Right lobe of liver (tissue), 6 donors: ENCODE measurements around the gene TCAP. TPM values are rescaled to one million over a fixed set of nuclear protein-coding genes. Genes with fewer than 3 reads are reported as not detected.
A peak's percentile ranks its signal among the peaks of the same experiment; 100 is the strongest.

ENCODE experiments used
- ATAC-seq, 4 donors: fragments of 200-7000 bp; cut with Tn5 transposase; one replicate each; pipeline ENCODE4 v1.9.1; 2020; ENCODE audit warnings: mild to moderate bottlenecking in 4 of 4, moderate library complexity in 4 of 4
- DNase-seq, 3 donors: peaks; one replicate each; pipeline ENCODE4 v3.0.0-alpha.2; 2020
- H3K27ac ChIP-seq, 3 donors: fragments of 200-600 bp; one replicate each; pipeline ENCODE4 v1.8.0; 2022
- H3K27me3 ChIP-seq, 2 donors: fragments of 200-600 bp; one replicate each; pipeline ENCODE4 v1.8.0; 2022
- H3K36me3 ChIP-seq, 4 donors: fragments of 200-600 bp; sonication (generic) in 1 of 4; one replicate each; pipeline versions ENCODE4 v1.5.1 to v1.8.0; 2017 to 2022; ENCODE audit warnings: control low read depth in 1 of 4
- H3K4me1 ChIP-seq, 4 donors: fragments of 200-600 bp; sonication (generic) in 1 of 4; one replicate each; pipeline versions ENCODE4 v1.5.1 to v1.8.0; 2017 to 2022; ENCODE audit warnings: control low read depth in 1 of 4
- H3K4me3 ChIP-seq, 3 donors: fragments of 200-600 bp; one replicate each; pipeline ENCODE4 v1.8.0; 2022
- H3K9me3 ChIP-seq, 4 donors: fragments of 200-600 bp; sonication (generic) in 1 of 4; one replicate each; pipeline versions ENCODE4 v1.5.1 to v1.8.0; 2017 to 2022; ENCODE audit warnings: control low read depth in 1 of 4
- POLR2A ChIP-seq: fragments of 450-650 bp; IDR thresholded peaks from one replicate; pipeline ENCODE4 v1.6.1; 2017; ENCODE audit warnings: antibody characterized with exemption, mild to moderate bottlenecking
- WGBS: methylation state at CpG from one replicate; pipeline ENCODE4 v1.1.6; 2018; ENCODE audit warnings: low coverage, low lambda C conversion rate; ENCODE audit not compliant: insufficient coverage; ENCODE audit errors: missing lambda C conversion rate; 5-methylcytosine and 5-hydroxymethylcytosine counted together
- intact Hi-C, 2 donors: fragments of 100-400 bp; cut with DNase I; formaldehyde crosslinking; loops; one replicate each; pipeline versions ENCODE4 v1.11.2 to v1.14.1; 2022
- total RNA-seq, 6 experiments: library from RNA; depleted of rRNA in 2 of 6; stranded (reverse); fragments of >200 nt in 2 of 6; fragmentation: NEBNext Ultra II Directional in 3 of 6; extraction: Animal tissue kit (Norgen Biotek cat#: 25700) in 3 of 6; gene quantifications; one replicate each; pipeline versions ENCODE4 v1.1.0 to v1.2.4, GENCODE V29; 2016 to 2023
- TF ChIP-seq, protein P1 (sequence below), 4 donors: fragments of 200-600 bp in 3 of 4; fragments of 450-650 bp in 1 of 4; IDR thresholded peaks; one replicate each; pipeline versions ENCODE4 v1.5.1 to v1.8.0; 2016 to 2022; ENCODE audit warnings: antibody characterized with exemption in 4 of 4, mild to moderate bottlenecking in 2 of 4
- donor health status: DM: no; HTN: yes; CAD: no.
- donor health status: DM: no; HTN: no; CAD: no.
- donor health status: DM: no; HTN: no; CAD: no.
- donor health status: DM: no; HTN: yes; CAD: no.
- donor health status: DM: no; HTN: yes; CAD: no.

The TCAP gene
- total RNA-seq, 6 experiments from 2014 or later = 0.49 to 4.3 (median 1.1) TPM

DNA sequence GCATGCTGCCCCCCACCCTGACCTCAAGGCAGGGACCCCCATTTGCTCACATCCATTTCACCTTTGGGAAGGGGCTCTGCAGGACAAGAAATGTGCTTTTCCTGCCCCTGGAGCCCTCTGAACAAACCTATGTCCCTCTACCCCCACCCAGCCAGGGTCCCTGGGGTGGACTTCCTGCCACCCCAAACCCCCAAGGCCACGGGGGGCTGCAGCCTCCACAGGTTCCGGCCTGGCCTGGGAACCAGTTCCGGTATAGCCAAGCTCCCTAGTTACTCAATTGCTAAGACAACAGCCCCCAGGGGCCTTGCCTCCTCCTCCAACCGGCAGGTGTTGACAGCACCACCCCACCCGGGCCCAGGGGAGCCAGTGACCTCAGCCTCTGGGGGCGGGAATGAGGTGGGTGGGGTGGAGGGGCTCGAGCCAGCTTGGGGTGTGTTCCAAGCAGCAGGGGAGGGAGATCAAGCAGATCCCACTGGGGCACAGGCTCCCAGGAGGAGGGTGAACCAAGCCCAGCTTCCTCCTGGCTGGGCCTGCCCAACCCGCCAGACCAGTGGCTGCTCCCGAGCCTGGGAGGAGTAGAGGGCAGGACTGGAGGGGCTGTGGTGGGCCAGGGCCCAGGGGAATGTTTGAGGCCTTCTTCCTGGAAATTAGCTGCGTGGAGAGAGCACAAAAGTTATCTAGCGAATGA, 9.7 kb downstream of the TCAP start:
- ATAC-seq = no peak
- intact Hi-C loops = loop anchor here (5.0 to 10.0 kb wide), 2 partner anchors 50 to 52 kb away; partner anchors contain the start of gene PPP1R1B (in 1 of the 2)

DNA sequence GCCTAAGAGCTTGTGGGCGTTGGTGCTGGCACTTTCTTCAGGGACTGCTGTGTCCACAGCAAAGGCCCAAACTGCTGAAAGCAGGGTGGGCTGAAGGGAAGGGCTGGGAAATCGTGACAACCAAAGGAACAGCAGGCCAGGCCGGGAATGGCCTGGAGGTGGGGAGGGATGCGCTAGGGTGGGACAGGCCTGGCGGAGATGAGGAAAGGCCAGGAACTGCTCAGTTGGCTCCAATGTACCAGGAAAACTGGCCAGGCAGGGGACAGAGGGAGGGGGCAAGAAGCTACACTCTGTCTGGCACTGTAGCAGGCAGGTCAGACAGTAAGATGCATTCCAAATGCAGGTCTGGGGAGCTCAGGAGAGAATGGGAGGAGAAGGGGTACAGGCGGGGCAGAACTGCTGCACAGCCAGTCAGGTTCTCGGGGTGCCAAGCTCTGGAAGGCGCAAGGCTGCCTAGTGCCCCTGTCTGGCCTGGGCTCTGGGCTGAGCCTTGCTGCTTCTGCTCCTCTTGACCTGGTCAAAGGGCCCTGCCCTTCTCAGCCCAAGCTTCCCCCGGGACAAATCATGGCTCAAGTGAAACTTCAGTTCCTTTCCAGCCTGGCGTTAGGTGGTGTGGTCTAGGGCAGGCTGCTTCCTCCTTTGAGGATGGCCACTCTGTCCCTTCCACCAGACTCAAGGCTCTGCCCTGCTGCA, 10.4 kb downstream of the TCAP start:
- no peak for TF ChIP-seq POLR2A
- no peaks in the 10 kb centered on the region for H3K27me3 ChIP-seq
- intact Hi-C loops = loop anchor here in 1 of 2 donors (10.0 kb wide), 1 partner anchor 51 kb away; the partner anchor contains the start of gene PPP1R1B
- no peaks in the 10 kb centered on the region for H3K9me3 ChIP-seq
- no peaks in the 10 kb centered on the region for H3K36me3 ChIP-seq
- no peak overlapping the region for H3K4me3 ChIP-seq
- DNase-seq (peak in 2 of 3 donors; percentile 9 to 35), ATAC-seq (peak in 1 of 4 donors; percentile 5)
- H3K4me1 ChIP-seq = no peaks in the 10 kb centered on the region
- WGBS = 78% methylated on average over 7 of the region's 10 CpGs
- no peak overlapping the region for H3K27ac ChIP-seq

More for the DNA sequence above, 9.7 kb downstream of the TCAP start:
- H3K4me1 ChIP-seq = no peaks in the 10 kb centered on the region
- H3K4me3 ChIP-seq = no peak overlapping the region
- WGBS = 39% methylated on average over 3 of the region's 11 CpGs
- peak in 2 of 3 donors; percentile 20 to 45 for DNase-seq
- H3K36me3 ChIP-seq = no peaks in the 10 kb centered on the region
- no peaks in the 10 kb centered on the region for H3K9me3 ChIP-seq
- TF ChIP-seq, protein P1, sequence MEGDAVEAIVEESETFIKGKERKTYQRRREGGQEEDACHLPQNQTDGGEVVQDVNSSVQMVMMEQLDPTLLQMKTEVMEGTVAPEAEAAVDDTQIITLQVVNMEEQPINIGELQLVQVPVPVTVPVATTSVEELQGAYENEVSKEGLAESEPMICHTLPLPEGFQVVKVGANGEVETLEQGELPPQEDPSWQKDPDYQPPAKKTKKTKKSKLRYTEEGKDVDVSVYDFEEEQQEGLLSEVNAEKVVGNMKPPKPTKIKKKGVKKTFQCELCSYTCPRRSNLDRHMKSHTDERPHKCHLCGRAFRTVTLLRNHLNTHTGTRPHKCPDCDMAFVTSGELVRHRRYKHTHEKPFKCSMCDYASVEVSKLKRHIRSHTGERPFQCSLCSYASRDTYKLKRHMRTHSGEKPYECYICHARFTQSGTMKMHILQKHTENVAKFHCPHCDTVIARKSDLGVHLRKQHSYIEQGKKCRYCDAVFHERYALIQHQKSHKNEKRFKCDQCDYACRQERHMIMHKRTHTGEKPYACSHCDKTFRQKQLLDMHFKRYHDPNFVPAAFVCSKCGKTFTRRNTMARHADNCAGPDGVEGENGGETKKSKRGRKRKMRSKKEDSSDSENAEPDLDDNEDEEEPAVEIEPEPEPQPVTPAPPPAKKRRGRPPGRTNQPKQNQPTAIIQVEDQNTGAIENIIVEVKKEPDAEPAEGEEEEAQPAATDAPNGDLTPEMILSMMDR (IDR thresholded peaks at IDR 0.05) = no peak
- no peak for TF ChIP-seq POLR2A
- H3K27me3 ChIP-seq = no peaks in the 10 kb centered on the region
- H3K27ac ChIP-seq = no peak overlapping the region

DNA sequence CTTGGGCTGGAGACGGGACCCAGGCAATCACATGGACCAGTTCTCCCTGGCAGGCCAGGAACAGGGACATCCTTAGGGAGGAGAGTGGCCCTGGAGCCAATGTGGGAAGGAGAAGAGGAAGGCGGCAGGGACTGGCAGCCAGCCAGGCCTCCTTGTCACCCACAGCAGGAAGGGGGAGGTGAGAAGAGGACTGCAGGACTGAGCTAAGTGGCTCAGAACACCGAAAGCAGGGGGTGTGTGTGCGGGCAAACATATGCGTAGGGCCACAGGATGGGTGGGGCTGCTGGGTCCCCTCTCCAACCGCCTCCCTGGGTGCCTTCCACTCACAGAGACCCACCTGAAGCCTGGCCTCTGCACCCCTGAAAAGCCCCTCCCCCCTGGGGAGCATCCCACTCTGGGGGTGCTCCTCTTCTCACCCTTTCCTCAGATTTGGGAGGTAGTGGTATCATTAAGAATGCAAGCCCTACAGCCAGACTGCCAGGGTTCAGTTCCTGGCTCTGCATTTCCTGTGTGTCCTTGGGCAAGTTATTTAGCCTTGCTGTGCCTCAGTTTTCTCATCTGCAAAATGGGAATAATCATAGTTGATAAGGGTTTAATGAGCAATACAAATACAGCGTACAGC, 11.2 kb downstream of the TCAP start:
- H3K4me3 ChIP-seq = no peak overlapping the region
- no peak overlapping the region for H3K27ac ChIP-seq
- no peaks in the 10 kb centered on the region for H3K36me3 ChIP-seq
- DNase-seq (peak in 1 of 3 donors; percentile 59), ATAC-seq (peak; percentile 7 to 32 (median 18))
- intact Hi-C loops = loop anchor here in 1 of 2 donors (10.0 kb wide), 1 partner anchor 52 kb away; the partner anchor contains the start of gene PPP1R1B
- H3K9me3 ChIP-seq = no peaks in the 10 kb centered on the region
- H3K4me1 ChIP-seq = no peaks in the 10 kb centered on the region
- no peaks in the 10 kb centered on the region for H3K27me3 ChIP-seq
- 78% methylated on average over 2 of the region's 7 CpGs for WGBS
- TF ChIP-seq, protein P1 (IDR thresholded peaks at IDR 0.05) = no peak
- TF ChIP-seq POLR2A = no peak

DNA sequence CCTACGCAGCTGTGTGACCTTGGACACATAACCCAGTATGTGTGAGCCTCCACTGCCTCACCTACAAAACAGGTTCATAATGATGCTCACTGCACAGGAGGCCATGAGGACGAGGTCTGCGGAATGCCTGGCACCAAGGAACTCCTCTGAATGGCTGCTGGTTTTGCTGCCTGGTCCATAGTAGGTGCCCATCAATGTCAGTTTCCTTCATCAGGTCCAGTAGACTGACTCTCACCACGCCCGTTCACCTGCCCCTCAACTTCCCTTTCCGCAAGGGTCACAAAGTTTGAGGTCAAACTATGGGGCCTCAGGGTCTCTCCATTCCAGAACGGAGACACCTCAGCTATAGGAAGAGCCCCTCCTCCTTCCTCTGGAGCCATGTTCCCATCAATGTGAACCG, 11.9 kb downstream of the TCAP start:
- TF ChIP-seq, protein P1 (IDR thresholded peaks at IDR 0.05) = no peak
- TF ChIP-seq POLR2A = no peak
- no peaks in the 10 kb centered on the region for H3K27me3 ChIP-seq
- H3K9me3 ChIP-seq = no peaks in the 10 kb centered on the region
- no peaks in the 10 kb centered on the region for H3K4me1 ChIP-seq
- ATAC-seq = no peak
- 75% methylated on average over 5 of the region's 8 CpGs for WGBS
- H3K27ac ChIP-seq = no peak overlapping the region
- H3K4me3 ChIP-seq = no peak overlapping the region
- intact Hi-C loops = loop anchor here in 1 of 2 donors (10.0 kb wide), 1 partner anchor 52 kb away; the partner anchor contains the start of gene PPP1R1B
- no peaks in the 10 kb centered on the region for H3K36me3 ChIP-seq
- peak in 1 of 3 donors; percentile 24 for DNase-seq
